NCI-H2029 treated with DMSO at 0.1 percent for 48 hours (cell line): ENCODE results near the gene ABR.

Experiments
- DNase-seq: peaks from one replicate; lab custom pipeline; 2025; lab: John Stamatoyannopoulos, UW

The ABR gene

DNA sequence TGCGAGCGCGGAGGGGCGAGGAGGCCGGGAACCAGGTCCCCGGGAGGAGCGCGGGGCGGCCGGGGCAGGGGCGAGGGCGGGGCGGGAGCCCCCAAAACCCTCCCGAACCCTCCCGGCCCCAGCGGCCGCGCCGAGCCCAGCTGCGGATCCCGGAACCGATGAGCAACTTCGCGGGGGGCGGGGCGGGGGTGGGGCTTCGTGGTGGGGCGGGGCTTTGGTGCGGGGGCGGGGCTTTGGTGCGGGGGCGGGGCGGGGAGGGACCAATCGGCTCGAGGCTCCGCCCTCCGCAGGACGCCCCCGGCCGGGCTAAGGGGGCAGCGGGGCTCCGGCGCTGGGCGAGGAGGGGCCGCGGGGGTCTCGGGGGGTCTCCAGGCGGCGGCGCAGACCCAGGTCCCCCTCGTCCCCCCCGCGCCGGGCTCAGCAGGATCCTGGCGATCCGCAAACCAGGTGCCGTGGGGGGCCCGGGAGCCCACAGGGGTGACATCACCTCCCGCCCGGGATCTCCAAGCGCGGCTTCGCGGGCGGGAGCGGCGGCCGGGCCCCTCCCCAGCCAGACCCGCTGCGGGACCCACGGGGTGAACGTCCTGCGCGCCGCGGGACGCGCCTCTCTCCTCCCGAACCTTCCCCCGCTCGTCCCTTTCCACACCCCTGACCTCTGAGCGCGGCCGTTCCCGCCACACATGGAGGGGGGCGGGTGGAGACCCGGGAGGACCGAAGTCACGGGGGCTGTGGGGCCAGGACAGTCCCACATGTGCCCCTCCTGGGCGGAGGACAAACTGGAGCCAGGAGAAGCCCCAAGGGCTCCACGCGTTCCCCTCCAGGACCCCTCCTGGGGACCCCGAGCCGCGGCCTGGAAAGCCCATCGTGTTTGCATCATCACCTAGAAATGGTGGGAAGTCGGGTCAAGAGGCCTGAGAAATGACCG lies at the start of gene ABR:
Gene ABR, minus strand, starts transcription at position 164 of the 925 bp plus-strand sequence. CDS start 254 bp downstream, outside the sequence.
- DNase-seq = no peak

- no peak for DNase-seq
Measured at GRCh38 chr17:1229349-1229899, 49.6 kb upstream of the ABR start.

GRCh38 chr17:1228781-1229348 lies 49.1 kb upstream of the ABR start:
- no peak for DNase-seq

GRCh38 chr17:1227917-1228780 lies 48.4 kb upstream of the ABR start:
- no peak for DNase-seq

GRCh38 chr17:1227365-1227764 lies 47.6 kb upstream of the ABR start:
- DNase-seq = no peak

- no peak for DNase-seq
Measured at GRCh38 chr17:1226308-1226707, 46.5 kb upstream of the ABR start.

GRCh38 chr17:1224330-1224729 lies 44.5 kb upstream of the ABR start:
- DNase-seq = no peak

DNA sequence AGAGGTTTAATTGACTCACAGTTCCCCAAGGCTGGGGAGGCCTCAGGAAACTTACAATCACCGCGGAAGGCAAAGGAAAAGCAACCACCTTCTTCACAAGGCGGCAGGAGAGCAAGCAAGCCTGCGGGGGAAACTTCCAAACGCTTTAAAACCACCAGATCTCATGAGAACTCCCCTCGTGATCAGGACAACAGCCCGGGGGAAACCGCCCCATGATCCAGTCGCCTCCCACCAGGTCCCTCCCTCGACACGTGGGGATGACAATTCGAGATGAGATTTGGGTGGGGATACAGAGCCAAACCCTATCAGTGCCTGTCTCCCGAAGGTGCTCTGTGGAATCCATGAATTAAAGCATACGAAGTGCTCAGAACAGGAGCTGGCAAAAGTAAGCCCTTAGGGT lies 43.9 kb upstream of the ABR start:
- DNase-seq = no peak

GRCh38 chr17:1222321-1222720 lies 42.5 kb upstream of the ABR start:
- DNase-seq = no peak

GRCh38 chr17:1221209-1221608 lies 41.4 kb upstream of the ABR start:
- DNase-seq = no peak

GRCh38 chr17:1220346-1220745 lies 40.6 kb upstream of the ABR start:
- no peak for DNase-seq

DNA sequence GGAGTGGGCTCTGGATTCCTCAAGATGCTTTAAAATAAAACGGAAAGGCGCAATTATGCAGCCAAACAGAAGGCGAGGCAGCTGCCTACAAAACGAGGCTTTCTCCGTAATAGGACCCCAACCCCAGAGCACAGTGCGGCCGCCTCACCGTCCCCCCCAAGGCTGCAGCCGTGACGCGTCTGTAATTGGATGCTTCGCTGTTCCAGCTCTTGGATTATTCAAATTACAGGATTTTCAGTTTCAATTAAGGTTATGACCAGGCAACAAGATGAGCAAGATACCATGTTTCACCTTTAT lies 37.3 kb upstream of the ABR start:
- no peak for DNase-seq

- no peak for DNase-seq
Measured at GRCh38 chr17:1216217-1217088, 36.7 kb upstream of the ABR start.

- no peak for DNase-seq
Measured at GRCh38 chr17:1212946-1213345, 33.2 kb upstream of the ABR start.

DNA sequence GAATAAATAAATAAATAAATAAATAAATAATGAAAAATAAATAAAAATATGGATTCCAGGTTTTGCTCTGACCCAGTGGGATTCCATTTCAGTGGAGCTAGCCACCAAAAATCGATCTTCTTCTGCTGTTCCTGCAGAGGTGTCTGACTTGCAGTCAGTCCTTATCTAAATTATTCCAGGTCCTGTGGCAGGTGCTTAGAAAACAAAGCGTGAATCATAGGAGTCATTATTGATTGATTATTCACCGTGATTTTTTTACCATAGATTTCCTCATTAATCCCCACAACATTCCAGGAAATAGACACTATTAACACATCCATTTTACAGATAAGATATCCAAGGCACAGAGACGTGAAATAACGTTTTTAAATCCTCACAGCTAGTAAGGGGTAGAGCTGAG lies 31.5 kb upstream of the ABR start:
- no peak for DNase-seq

GRCh38 chr17:1208966-1209365 lies 29.2 kb upstream of the ABR start:
- DNase-seq = no peak

GRCh38 chr17:1206026-1206777 lies 26.4 kb upstream of the ABR start:
- DNase-seq = no peak

DNA sequence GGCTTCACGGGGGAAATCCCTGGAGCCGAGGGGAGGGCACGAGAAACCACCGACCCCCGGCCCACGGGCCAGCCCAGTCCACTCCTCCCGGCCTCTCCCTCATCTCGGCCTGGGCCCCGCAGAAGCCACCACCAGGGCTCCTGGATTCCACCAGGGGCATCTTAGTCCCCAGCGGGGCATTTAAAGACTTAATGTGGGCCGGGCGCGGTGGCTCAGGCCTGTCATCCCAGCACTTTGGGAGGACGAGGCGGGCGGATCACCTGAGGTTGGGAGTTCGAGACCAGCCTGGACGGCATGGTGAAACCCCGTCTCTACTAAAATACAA lies 24.1 kb upstream of the ABR start:
- no peak for DNase-seq

DNA sequence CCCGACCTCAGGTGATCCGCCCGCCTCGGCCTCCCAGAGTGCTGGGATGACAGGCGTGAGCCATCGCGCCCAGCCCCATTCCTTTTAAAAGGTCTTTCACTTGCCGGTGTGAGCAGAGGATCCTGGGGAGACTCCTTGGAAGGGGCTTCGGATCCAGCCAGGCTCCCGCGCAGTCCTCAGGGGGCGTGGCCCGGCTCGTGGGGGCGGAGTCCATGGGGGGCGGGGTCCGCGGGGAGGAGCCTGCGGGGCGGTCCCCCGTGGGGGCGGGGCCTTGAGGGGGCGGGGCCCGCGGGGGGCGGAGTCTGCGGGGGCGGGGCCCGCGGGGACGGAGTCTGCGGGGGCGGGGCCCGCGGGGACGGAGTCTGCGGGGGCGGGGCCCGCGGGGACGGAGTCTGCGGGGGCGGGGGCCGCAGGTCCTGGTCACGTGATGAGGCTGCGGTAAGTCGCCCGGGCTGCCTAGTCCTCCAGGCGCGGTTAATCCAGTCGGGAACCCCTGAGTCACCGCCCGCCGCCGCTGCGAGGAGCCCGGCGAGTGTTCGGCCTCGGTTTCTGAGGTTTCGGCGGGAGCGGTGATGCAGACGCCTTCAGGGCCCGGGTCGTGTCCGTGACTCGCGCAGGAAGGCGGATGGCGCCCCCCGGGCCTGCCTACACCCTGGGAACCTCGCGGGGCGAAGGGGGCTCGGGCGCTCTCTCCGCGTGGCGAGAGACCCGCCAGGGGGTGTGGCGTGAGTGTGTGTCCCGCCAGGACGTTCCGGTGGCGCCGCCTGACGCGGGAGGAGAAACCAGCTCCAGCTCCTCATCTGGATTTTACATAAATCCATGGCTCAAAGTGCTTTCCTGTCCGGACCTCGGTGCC lies 23.6 kb upstream of the ABR start:
- DNase-seq = no peak

GRCh38 chr17:1202291-1202690 lies 22.5 kb upstream of the ABR start:
- DNase-seq = no peak
